RPMI7951 (cell line): ENCODE results near the gene RBP3. TPM values are rescaled to one million over a fixed set of nuclear protein-coding genes. Genes with fewer than 3 reads are reported as not detected.
A peak's percentile ranks its signal among the peaks of the same experiment; 100 is the strongest.

Experiments used
- DNase-seq: peaks from one replicate; pipeline ENCODE4 v3.0.0-alpha.2; 2012; ENCODE audit warnings: low read depth
- total RNA-seq: library from RNA; depleted of rRNA; stranded (reverse); fragments of >200 nt; shearing (Covaris generic); gene quantifications from 2 replicates; pipeline ENCODE4 v1.2.3, GENCODE V29; 2014

RBP3 gene
- total RNA-seq, 1 experiment from 2014 or later, result not detected

DNA sequence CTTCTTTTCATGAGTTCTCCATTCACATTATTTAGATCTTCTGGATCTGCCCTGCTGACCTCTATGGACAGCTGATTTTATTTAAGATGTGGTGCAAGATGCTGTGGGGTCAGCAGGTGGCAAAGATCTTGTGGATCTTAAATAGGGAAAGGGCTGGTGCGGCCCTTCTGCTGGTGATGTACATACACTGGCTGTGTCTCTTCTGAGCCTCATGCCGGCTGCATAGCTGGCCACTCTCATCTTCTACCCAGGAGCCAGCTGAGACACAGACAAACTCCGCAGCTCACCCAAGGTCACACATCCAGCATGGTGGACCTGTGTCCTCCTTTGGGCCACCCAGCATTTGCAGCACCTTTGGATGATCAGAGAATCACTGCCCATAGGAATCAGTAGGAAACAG lies 9.7 kb downstream of the RBP3 start:
- DNase-seq, result no peak

DNA sequence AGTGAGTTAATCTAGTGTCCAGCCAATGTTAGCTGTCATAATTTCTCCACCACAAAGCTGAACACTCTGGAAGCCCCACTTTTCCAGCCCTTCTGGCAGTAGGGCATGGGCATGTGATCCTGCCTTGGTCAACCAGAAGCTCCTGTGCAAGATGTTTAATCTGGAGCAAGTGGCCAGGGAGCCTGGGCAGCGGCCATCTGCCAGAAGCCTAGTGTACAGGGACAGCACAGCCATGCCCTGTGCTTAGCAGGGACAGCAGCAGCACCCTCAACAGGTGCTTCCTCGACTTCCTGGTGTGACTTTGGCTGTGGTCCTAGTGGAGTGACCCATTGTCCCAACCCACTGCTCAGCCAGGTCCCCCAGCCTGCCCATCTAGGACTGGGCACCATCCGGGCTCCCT lies 10.3 kb downstream of the RBP3 start:
- DNase-seq, result no peak

DNA sequence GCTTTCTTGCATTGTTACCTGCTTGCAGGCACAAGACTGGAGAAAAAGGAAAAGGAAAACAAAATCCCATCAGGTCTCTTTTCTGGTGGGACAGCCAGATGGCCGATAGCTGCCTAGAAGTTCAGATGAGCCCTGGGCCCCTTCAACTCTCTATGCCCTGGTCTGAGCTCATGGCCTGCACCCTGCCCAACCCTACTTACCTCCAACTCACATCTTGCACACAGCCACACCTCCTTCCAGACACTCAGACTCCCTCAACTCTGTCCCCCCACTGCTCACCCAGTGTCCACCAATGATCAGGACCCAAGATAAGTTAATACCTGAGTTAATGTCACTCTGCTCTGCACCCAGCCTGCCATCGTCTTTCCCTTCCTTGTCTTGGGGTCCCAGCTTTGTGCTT lies 10.9 kb downstream of the RBP3 start:
- no peak for DNase-seq

DNA sequence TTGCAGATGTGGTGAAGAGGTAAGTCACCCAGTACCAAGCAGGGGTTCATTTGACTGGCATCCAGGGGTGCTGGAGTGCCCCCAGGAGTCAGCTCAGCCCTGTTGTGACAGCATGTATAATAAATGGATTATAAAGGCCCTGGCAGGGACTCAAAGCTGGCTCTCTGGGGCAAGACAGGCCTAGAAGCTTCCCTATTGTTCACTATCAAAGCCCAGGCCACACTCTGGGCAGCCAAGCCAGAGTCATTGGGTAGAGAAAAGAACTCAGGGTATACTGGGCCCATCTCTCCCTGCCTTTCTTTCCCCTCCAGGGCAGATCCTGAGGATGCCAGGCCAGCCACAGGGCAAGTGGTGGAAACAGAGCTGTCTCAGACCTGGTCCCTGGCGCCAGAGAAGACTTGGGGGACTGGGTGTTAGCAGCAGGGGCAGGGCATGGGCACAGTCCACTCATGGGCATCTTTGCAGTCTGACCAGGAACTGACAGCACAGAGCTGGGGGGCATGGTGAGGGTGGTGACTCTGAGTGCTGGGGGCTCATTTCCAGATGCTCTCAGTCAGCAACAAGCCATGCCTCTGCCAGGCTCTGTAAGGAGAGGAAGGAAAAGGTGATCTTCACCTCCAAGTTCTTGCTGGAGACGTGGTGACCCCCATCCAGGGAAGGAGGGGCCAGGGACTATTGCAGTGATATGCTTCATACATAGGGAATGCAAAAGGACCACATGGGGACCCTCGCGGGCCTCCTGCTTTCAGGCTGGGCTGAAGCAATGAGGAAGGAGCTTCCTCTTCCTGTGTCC lies 11.7 kb downstream of the RBP3 start:
- no peak for DNase-seq

DNA sequence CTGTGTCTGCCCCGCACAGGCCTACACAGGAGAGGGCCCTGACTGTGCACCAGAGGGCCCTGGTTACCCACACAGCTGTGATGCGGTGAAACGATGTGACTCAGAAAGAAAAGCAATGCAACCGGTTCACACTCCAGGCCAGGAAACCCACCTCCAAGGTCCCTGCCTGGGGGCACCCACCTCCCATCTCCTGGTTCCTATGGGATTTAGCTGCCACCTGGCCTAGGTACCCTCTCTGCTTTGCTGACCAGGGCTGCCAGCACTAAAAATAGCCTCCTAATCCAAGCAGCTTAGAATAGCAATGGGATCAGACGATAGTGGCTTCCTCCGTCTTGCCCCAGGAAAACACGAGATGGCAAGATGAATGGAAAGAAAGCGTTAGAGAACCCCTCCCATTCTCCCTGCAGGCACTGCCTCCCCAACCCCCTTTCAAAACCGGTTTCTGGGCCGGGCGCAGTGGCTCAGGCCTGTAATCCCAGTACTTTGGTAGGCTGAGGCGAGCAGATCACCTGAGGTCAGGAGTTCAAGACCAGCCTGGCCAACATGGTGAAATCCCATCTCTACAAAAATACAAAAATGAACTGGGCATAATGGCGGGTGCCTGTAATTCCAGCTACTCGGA lies 12.4 kb downstream of the RBP3 start:
- DNase-seq, result no peak

DNA sequence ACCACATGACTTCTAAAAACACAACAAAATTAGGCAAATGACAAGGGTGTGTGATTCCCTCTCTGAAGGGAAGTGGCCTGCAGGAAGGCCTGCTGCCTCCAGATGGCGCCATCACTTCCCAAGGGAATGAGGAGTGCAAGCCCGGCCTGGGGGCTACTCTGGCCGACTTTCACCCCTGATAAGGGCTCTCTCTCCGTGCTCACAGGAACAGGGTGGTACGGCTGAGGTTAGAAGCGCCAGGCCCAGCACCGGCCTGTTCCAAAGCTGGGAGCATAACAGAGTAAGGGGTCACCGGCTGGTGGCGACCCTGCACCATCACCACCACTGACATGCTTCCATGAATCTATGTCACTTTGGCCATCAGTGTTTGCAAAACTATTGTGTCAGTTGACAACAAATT lies 13.1 kb downstream of the RBP3 start:
- peak; percentile 15 for DNase-seq

DNA sequence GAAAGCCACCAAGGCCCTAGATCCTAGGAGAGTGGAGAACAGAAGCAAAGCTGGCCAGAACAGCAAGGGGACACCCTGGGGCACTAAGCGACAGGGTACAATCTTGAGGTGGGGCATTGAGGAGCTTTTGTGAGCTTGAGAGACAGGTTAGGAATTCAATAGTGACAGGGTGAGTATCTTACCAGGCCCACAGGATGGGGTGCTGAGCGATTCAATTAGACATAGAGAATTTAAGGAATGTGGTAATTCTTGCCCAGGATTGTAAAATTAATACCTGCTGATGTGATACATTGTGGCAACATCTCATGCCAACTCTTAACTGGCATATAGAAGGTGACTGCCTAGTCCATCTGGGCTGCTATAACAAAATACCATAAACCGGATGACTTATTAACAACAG lies 14.0 kb downstream of the RBP3 start:
- no peak for DNase-seq

DNA sequence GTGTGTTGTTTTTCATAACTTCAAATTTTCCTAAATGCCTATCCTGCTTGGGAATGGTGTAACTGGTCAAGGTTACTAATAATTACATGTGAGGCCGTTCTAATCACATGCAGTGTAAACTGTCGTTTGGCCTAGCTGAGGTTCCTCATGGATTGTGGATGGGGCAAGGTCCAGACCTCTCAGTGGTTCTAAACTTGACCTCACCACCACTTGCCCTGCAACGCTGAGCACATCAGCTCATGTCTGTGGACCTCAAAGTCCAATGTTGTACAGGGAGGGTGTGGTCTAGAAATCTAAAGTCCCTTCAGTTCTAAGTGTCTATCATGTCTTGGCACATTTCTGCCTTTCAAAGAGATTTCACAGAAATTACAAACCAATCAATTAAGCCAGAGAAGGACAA lies 15.6 kb downstream of the RBP3 start:
- DNase-seq, result no peak

DNA sequence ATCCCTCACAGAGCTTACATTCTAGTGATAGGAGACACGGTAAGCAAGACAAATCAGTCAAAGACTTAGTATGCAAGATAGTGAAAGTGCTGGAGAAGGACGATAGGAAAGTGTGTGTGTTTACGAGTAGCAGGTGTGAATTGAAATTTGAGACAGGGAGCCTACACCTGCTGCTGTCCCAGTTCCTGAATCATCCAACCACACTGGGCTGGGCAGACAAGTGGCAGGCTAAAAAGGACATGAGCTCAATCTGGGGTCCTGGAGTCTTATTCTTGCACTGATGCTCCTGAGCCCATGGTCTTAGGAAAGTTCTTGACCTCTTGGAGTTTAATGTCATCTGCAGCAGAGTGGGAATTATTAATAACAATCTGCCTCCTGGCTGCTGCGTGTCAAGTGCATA lies 16.2 kb downstream of the RBP3 start:
- DNase-seq, result no peak

DNA sequence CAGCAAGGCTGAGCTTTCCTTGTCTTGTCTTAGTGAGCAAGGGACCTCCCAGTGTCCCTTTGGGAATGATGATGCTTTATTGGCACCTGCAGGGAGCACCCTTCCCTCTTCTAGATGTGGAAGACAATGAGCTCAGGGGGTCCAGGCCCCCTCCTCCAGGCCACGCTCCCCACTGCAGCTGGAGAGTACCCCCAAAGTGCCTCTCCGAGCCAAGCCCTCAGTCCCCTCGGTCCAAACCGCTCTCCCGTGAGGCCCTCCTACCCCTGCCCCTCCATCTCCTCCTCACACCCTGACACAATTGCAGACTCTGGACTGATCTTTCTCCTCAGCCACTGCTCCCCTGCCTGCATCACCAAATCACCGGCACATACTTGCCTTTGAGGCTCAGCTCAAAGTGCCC lies 16.7 kb downstream of the RBP3 start:
- no peak for DNase-seq

DNA sequence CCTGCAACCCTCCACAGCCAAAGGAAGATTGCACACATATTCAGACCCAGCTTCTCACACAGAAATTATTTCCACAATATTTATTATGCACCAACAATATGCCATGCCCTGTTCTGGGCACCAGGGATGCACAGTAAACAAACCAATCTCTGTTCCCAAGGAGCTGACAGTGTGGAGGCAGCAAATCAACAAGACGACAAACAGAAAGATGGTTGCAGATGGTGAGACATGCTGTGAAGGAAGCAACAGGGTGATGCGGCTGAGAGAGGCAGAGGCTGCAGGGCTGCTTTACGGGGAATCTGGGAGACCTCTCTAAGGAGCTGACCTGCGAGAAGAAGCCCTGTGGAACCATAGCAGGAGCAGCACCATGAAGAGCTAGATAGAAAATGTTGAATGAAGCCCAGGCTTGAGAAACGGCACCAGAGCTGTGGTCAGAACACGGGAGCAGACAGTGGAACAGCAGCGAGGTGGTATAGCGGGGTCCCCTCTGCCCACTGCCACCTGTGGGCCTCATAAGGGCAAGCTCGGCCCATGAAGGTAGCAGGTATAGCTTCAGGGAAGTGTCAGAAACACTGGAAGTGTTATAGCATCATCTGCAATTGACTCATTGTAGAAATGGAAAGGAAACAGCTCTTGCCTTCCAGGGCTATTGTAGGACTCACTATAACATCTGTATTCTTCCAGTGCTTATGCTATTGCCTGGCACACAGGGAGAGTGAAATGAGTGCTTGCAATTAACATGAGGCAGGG lies 17.4 kb downstream of the RBP3 start:
- DNase-seq, result no peak

DNA sequence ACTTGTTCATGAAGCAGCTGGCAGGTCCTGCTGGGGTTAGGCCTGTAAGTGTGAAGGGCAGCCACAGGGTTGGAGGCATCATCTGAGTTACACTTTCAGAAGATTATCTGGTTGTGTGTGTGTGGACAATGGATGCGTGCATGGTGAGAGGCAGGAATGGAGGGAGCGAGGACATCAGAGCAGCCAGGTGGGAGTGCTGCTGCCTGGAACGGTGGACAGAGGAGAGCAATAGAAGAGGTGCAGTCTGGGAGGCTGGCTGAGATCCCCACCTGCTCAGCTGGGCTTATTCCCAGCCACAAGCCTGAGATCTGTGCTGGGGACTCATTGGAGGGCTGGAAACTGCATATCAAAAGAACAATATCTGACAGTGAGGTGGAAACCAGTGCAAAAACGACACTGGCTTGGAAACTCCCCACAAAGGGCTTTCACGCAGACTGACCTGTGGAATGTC lies 18.0 kb downstream of the RBP3 start:
- DNase-seq, result no peak

DNA sequence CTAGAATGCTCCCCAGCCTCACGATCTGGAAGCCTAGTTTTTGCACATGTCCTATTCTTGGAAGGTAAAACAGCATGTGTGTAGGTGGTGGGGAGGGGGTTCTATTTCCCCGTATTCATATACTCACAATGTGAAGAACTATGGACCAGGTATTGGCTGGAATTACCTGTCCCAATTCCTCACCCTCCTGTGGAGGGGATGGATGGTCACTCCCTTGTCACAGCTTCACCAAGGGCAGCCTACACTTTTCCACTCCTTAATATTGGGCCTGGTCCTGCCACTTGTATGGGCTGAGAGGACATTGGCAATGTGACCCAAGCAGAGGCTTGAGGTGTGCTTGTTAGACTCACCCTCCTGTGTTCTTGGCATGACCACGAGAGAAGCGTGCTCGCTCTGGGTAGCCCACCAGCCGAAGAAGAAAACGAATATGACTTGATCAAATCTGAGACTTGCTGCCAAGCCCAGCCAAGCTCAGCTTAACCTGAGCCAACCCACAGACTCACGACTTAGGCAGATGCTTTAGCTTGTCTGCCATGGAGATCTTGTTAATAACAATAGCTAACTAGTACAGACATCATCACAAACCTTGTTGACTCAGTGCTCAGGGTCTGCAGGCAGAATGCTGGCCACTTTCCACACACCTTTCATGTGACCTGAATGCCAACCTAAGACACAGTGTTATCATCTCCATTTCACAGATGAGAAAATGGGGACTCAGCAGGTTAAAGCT lies 18.7 kb downstream of the RBP3 start:
- DNase-seq, result no peak

DNA sequence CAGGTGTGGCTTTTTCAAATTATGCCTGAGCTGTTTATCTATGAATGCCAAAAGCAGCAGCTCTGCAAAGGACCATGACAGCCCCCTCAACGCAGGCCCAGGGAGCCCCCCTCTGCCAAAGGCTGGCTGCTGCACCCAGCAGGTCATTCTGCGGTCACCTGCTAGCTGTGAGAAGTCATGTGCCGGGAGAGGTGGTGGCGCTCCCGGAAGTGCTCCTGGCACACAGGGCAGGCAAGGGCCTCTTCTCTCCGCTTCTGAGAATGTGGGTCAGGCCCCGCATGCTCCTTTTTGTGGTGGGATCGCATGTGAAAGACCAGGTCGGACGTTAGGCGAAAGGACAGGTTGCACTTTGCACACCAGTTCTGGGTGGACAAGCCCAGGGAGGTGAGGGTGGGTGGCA lies 19.5 kb downstream of the RBP3 start:
- no peak for DNase-seq

DNA sequence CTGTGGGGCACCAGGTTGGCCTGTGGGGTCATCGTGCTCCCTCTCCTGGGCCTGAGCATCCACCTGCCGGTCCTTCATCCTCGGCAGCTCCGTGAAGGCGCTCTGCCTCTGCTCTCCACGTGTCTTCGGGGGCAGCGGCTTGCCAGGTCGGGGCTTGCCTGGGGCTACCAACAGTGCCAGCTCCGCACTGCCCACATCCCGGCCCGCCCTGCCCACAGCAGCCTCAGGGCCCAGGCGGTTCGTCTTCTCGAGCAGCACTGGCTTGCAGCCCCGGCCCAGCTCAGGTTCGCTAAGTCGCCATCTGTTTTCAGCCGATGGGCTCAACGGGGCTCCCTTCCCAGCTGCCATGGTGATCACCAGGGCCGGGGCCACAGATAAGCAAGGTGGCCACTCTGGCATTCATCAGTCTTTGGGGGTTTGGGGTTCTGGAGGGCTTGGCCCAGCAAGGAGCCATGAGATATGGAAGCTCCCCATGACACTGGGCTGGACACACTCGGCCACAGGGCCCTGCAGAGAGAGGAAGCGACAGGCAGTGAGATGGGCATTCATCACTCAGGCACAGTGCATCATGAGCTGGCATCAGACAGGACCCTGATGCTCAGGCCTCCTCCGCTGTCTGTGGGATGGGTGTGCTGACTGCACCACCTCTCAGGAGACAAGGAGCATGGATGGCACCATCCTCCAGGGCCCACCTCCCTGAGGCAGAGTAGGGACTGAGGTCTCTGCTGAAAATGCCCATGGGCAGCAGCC lies 20.4 kb downstream of the RBP3 start:
- DNase-seq, result no peak

DNA sequence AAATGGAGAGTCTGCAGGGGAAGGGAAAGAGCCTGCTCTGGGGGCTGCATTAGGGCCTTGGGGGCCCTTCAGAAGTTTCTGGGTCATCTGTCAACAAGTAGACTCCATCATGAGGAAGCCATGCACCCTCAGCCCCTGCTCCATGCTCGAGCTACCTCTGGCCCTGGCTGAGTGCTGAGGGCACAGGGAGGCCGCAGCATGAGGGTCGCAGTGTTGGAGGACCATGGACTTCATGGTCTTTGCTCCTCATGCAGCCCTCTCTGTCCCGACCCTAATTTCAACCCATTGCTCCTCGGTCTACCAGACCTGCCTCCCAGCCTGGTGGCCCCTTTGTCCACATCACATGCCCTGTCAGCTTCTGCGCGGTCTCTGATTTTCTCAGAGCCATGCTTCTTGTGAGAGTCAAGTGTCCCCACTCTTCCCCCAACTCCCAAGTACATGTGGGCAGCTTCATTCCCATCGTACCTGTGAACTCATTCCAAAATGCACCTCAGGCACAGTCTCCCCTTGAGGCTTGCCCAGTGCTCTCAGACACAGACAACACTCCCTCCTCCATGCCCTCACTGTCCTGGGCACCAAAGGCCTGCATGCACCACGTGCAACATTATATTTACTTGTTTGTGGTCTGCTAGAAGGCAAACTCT lies 21.2 kb downstream of the RBP3 start:
- DNase-seq, result no peak

DNA sequence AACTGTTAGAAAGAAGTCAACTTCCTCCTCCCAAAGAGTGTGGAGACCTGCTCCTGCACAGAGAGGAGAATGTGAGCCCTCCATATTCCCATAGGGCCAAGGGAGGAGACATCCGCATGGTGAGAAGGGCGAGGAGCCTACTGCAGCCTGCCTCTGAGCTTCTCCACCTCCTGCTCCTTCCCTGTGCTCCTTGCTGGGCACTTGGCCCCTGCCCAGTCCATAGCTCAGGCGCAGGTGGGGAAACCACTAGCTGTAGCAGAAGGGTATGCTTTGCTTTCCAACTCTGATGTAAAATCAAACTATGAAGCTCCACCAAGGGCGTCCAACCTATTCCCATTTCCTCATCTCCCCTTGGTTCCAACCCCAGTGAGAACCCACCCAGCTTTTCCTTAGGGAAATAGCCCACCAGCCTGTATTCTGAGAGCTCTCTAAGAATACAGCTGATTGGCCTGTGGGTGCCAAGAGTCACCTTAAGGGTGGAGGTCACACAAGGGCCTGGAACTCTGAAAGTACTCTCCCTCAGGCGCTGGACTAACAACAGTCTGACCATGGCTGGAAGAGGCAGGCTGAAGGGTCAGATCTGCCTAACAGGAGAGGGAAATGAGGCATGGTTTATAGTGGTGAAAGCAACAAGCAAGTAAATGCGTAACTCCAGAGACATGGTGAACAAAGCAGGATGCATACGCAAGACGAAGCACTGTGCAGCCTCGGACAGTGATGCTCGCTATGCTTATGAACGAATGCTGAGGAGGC lies 22.0 kb downstream of the RBP3 start:
- DNase-seq, result no peak

DNA sequence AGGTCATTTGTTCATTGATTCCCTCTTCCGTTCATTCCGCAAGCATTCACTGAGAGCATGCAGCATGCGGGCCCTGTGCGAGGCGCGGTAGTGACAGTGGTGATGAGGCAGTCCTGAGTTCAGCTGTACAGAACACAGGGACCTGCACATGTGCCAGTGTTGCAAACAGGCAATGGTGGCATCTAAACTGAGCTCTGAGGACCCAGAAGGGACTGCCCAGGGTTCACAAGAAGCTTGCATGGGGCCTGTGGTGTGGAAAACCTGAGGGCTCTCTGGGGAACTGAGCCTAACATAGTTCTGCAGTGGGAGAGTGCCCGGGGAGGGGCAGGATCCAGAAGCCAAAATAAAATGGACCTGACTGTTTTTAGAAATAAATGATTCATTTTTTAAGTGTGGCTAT lies 22.7 kb downstream of the RBP3 start:
- DNase-seq, result no peak

DNA sequence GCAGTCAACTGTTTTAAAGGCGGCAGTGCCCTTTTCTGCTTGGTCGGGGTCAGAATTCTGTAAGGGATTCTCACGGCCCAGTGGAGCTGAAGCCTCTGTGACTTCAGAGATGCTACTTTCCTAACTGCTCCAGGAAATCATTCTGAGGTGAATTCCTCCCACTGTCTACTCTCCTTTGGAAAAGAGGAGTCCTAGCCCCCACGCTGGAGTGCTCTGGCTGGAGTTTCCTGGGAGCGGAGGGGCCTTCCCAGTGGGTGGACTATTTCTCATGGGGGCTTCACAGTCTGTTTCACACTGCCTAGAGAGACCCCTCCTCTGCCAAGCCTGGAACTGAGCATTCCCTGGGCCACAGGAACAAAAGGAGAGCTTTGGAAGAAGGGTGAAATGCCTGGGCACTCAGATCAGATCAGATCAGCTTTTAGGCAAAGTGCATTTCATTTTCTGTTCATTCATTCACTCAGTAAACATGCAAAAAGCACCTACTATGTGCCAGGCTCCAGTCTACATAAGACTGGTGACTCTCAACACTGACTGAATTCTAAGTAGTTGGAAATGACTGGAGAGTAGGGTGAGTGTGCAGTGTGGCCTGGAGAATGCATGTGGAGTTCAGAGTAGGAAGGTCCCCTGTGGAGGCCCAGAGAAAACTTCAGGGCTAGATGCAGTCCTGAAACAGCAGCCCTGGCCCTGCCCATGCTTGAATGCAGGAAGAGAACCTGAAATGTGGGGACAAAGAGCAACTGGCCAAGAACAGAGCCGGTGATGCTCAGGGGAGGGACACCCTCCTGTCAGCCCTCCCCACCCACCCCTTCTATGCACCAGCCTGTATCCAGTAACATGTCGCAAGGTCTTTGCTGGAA lies 23.7 kb downstream of the RBP3 start:
- no peak for DNase-seq
